HepG2 (cell line): Measurements from ENCODE around the gene ABCG4. TPM values are rescaled to one million over a fixed set of nuclear protein-coding genes. Genes with fewer than 3 reads are reported as not detected.

Source experiments
- ASH2L ChIP-seq: fragments of 300-600, 200-600 bp; sonication (generic); IDR thresholded peaks from 2 replicates; pipeline ENCODE4 v1.7.0; 2017; ENCODE audit warnings: low read depth, mild to moderate bottlenecking, moderate library complexity, mixed read lengths, low read length; ENCODE audit not compliant: insufficient read length
- CHCHD3 ChIP-seq: sonication (generic); formaldehyde crosslinking; IDR thresholded peaks from 2 replicates; pipeline ENCODE4 v1.8.0; 2022; ENCODE audit warnings: mild to moderate bottlenecking, missing genetic modification reagents, moderate library complexity
- GABPB1 ChIP-seq: IDR thresholded peaks from 2 replicates; pipeline ENCODE4 v1.6.1; 2016; ENCODE audit warnings: mild to moderate bottlenecking, missing genetic modification reagents, moderate library complexity, missing compliant biosample characterization
- GTF2F1 ChIP-seq: fragments of 150-350 bp; IDR thresholded peaks from 2 replicates; pipeline ENCODE4 v1.6.1; 2014; ENCODE audit warnings: low read length
- ISX ChIP-seq: sonication (generic); formaldehyde crosslinking; conservative IDR thresholded peaks from 2 replicates; pipeline ENCODE4 v1.5.0; 2020; ENCODE audit warnings: missing genetic modification reagents
- KDM3A ChIP-seq: IDR thresholded peaks from 2 replicates; pipeline ENCODE4 v1.6.1; 2018; ENCODE audit warnings: low read depth, missing compliant biosample characterization
- KDM5B ChIP-seq: sonication (generic); formaldehyde crosslinking; IDR thresholded peaks from 2 replicates; pipeline ENCODE4 v1.4.0; 2020; ENCODE audit warnings: missing genetic modification reagents, mild to moderate bottlenecking, borderline replicate concordance
- RFX1 ChIP-seq: fragments of 450-650 bp; IDR thresholded peaks from 2 replicates; pipeline ENCODE4 v1.6.1; 2017
- SALL1 ChIP-seq: sonication (generic); formaldehyde crosslinking; IDR thresholded peaks from 2 replicates; pipeline ENCODE4 v1.8.0; 2022; ENCODE audit warnings: mild to moderate bottlenecking, missing genetic modification reagents
- SMARCC2 ChIP-seq: fragments of 450-650 bp; IDR thresholded peaks from 2 replicates; pipeline ENCODE4 v1.6.1; 2017; ENCODE audit warnings: antibody characterized with exemption, mild to moderate bottlenecking
- SP1 ChIP-seq, 2 experiments: fragments of 450-650 bp in 1 of 2; sonication (generic) in 1 of 2; formaldehyde crosslinking in 1 of 2; IDR thresholded peaks; 2 replicates each; pipeline versions ENCODE4 v1.4.0 to v1.6.1; 2016 to 2020; ENCODE audit warnings: missing genetic modification reagents in 1 of 2
- SPEN ChIP-seq: sonication (generic); formaldehyde crosslinking; IDR thresholded peaks from 2 replicates; pipeline ENCODE4 v1.5.1; 2020; ENCODE audit warnings: low read depth, mild to moderate bottlenecking, missing genetic modification reagents
- THAP7 ChIP-seq: sonication (generic); formaldehyde crosslinking; IDR thresholded peaks from 2 replicates; pipeline ENCODE4 v1.8.1; 2023; ENCODE audit warnings: mild to moderate bottlenecking, missing genetic modification reagents
- ZC3H4 ChIP-seq: sonication (generic); formaldehyde crosslinking; IDR thresholded peaks from 2 replicates; pipeline ENCODE4 v1.4.0; 2020; ENCODE audit warnings: missing genetic modification reagents, borderline replicate concordance
- ZNF317 ChIP-seq: sonication (generic); formaldehyde crosslinking; IDR thresholded peaks from 2 replicates; pipeline ENCODE4 v1.5.0; 2020; ENCODE audit warnings: mild to moderate bottlenecking, missing genetic modification reagents
- ZNF569 ChIP-seq: sonication (generic); formaldehyde crosslinking; IDR thresholded peaks from 2 replicates; pipeline ENCODE4 v1.5.0; 2020; ENCODE audit warnings: mild to moderate bottlenecking, missing genetic modification reagents, moderate library complexity, borderline replicate concordance
- ZNF75D ChIP-seq: sonication (generic); formaldehyde crosslinking; IDR thresholded peaks from 2 replicates; pipeline ENCODE4 v1.8.1; 2023; ENCODE audit warnings: missing genetic modification reagents, mild to moderate bottlenecking, borderline replicate concordance
- ZNF768 ChIP-seq: sonication (generic); formaldehyde crosslinking; IDR thresholded peaks from 2 replicates; pipeline ENCODE4 v1.4.0; 2020; ENCODE audit warnings: missing genetic modification reagents
- ZNF790 ChIP-seq: sonication (generic); formaldehyde crosslinking; IDR thresholded peaks from 2 replicates; pipeline ENCODE4 v1.8.0; 2022; ENCODE audit warnings: missing genetic modification reagents, mild to moderate bottlenecking, borderline replicate concordance
- ZNF841 ChIP-seq: sonication (generic); formaldehyde crosslinking; IDR thresholded peaks from 2 replicates; pipeline ENCODE4 v1.8.1; 2023; ENCODE audit warnings: missing genetic modification reagents, borderline replicate concordance
- ZSCAN20 ChIP-seq: sonication (generic); formaldehyde crosslinking; IDR thresholded peaks from 2 replicates; pipeline ENCODE4 v1.4.0; 2020; ENCODE audit warnings: missing genetic modification reagents, mild to moderate bottlenecking, borderline replicate concordance
- polyA plus RNA-seq, 8 experiments: library from polyadenylated mRNA; depleted of rRNA in 3 of 8; stranded (reverse) in 7 of 8; unstranded in 1 of 8; fragments of >200 nt; fragmentation: Illumina TruSeq in 4 of 8; extraction: Trizol in 4 of 8; gene quantifications; 2 replicates each; pipeline versions ENCODE4 v1.2.1 to v1.2.3, GENCODE V29; 2011 to 2016; ENCODE audit warnings: low read depth in 4 of 8, missing spikeins in 1 of 8, mixed read lengths in 1 of 8; ENCODE audit not compliant: insufficient read depth in 1 of 8
- total RNA-seq, 5 experiments: library from RNA; depleted of rRNA; stranded (reverse); fragments of >200 nt; fragmentation: Illumina TruSeq; extraction: Trizol; gene quantifications; 2 replicates each; pipeline ENCODE4 v1.2.3, GENCODE V29; 2016; ENCODE audit warnings: low read depth in 1 of 5
- TF ChIP-seq, protein P1 (sequence below): IDR thresholded peaks from 2 replicates; pipeline ENCODE4 v1.6.1; 2016; ENCODE audit warnings: mild to moderate bottlenecking, missing biosample characterization, missing genetic modification reagents
- TF ChIP-seq, protein P2 (sequence below): sonication (generic); formaldehyde crosslinking; IDR thresholded peaks from 2 replicates; pipeline ENCODE4 v1.5.1; 2020; ENCODE audit warnings: missing genetic modification reagents, mild to moderate bottlenecking, borderline replicate concordance
- TF ChIP-seq, protein P3 (sequence below): sonication (generic); formaldehyde crosslinking; IDR thresholded peaks from 2 replicates; pipeline ENCODE4 v1.4.0; 2020; ENCODE audit warnings: missing genetic modification reagents, borderline replicate concordance

ABCG4 gene
- total and polyA plus RNA-seq, 2 of the 13 experiments (the other 11 are each of a cell fraction or from before 2014, with no cell fraction given), result not detected

GRCh38 chr11:119106564-119107537, 42.0 kb upstream of the ABCG4 start, which contains the start of gene C2CD2L (continued):
- TF ChIP-seq ZNF317 (CRISPR knock-in tag) (no peak), KDM3A (CRISPR knock-in tag) (no peak), ZNF75D (CRISPR knock-in tag) (no peak), THAP7 (CRISPR knock-in tag) (peak; percentile 23; the same call in 1 of the 2 replicates), ASH2L (no peak), ZNF790 (CRISPR knock-in tag) (no peak), ZNF841 (CRISPR knock-in tag) (no peak), SMARCC2 (no peak), ZSCAN20 (CRISPR knock-in tag) (no peak), CHCHD3 (CRISPR knock-in tag) (no peak), SP1 (IDR thresholded peaks at IDR 0.05) (no peak), SP1 (CRISPR knock-in tag; IDR thresholded peaks at IDR 0.05) (peak; percentile 42; the same call in 1 of the 2 replicates), ISX (CRISPR knock-in tag) (no peak), SALL1 (CRISPR knock-in tag) (peak; percentile 51; the same call in 1 of the 2 replicates), GTF2F1 (no peak), GABPB1 (CRISPR knock-in tag) (peak; percentile 80), ZNF768 (peak; percentile 47; the same call in 1 of the 2 replicates), SPEN (CRISPR knock-in tag) (peak; percentile 20), ZC3H4 (CRISPR knock-in tag) (no peak), KDM5B (no peak), RFX1 (peak; percentile 17; the same call in 1 of the 2 replicates), ZNF569 (no peak)
- TF ChIP-seq, protein P1, sequence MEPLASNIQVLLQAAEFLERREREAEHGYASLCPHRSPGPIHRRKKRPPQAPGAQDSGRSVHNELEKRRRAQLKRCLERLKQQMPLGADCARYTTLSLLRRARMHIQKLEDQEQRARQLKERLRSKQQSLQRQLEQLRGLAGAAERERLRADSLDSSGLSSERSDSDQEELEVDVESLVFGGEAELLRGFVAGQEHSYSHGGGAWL, result peak; percentile 29; the same call in 1 of the 2 replicates
- TF ChIP-seq, protein P2, sequence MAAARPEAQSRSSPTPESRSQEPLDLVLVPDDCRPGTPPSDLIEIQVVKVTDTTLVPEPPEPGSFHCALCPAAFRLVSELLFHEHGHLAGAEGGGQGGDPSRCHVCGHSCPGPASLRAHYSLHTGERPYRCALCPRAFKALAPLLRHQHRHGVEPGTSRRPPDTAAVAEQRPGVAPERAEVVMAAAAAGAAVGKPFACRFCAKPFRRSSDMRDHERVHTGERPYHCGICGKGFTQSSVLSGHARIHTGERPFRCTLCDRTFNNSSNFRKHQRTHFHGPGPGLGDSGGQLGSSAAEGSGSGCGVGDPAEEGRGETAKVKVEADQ (CRISPR knock-in tag), result peak; percentile 40; the same call in 1 of the 2 replicates
- TF ChIP-seq, protein P3, sequence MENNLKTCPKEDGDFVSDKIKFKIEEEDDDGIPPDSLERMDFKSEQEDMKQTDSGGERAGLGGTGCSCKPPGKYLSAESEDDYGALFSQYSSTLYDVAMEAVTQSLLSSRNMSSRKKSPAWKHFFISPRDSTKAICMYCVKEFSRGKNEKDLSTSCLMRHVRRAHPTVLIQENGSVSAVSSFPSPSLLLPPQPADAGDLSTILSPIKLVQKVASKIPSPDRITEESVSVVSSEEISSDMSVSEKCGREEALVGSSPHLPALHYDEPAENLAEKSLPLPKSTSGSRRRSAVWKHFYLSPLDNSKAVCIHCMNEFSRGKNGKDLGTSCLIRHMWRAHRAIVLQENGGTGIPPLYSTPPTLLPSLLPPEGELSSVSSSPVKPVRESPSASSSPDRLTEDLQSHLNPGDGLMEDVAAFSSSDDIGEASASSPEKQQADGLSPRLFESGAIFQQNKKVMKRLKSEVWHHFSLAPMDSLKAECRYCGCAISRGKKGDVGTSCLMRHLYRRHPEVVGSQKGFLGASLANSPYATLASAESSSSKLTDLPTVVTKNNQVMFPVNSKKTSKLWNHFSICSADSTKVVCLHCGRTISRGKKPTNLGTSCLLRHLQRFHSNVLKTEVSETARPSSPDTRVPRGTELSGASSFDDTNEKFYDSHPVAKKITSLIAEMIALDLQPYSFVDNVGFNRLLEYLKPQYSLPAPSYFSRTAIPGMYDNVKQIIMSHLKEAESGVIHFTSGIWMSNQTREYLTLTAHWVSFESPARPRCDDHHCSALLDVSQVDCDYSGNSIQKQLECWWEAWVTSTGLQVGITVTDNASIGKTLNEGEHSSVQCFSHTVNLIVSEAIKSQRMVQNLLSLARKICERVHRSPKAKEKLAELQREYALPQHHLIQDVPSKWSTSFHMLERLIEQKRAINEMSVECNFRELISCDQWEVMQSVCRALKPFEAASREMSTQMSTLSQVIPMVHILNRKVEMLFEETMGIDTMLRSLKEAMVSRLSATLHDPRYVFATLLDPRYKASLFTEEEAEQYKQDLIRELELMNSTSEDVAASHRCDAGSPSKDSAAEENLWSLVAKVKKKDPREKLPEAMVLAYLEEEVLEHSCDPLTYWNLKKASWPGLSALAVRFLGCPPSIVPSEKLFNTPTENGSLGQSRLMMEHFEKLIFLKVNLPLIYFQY (CRISPR knock-in tag), result peak; percentile 88; the same call in 1 of the 2 replicates
